Glomerular endothelial cell (primary cell): ENCODE data around the gene SLC25A43. TPM values are rescaled to one million over a fixed set of nuclear protein-coding genes. Genes with fewer than 3 reads are reported as not detected.
"Not testable (repeated sequence)": the region's sequence is repeated elsewhere in the genome, so short reads cannot be mapped to it uniquely, and the experiment has no call there.

Experiments
- DNase-seq: peaks from one replicate; pipeline ENCODE4 v3.0.0-alpha.2; 2011; ENCODE audit warnings: low read depth, low spot score; ENCODE audit errors: extremely low read depth
- total RNA-seq: library from RNA; depleted of rRNA; stranded (reverse); fragments of >200 nt; gene quantifications from 2 replicates; pipeline ENCODE4 v1.2.3, GENCODE V29; 2015

SLC25A43 gene
- total RNA-seq, 1 donor from 2014 or later = 24.4 TPM

DNA sequence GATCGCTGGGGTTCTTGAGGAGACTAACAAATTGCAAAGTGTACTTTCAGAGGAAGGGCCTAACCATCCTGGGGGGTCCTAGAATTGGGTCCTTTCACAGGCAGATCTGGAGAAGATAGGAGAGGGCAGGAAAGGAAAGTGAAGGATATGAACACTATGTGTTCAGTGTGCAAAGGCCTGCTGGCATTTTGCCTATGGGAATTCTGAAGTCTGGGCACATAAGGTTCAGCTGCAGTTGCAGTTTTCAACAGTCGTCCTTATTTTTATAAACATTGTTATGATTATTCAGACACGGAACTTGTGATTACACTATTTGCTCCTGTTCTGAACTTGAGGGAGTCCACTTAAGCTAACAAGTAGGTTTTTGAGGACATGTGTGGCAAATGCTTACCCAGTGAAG, 67.8 kb downstream of the SLC25A43 start:
- no peak for DNase-seq

DNA sequence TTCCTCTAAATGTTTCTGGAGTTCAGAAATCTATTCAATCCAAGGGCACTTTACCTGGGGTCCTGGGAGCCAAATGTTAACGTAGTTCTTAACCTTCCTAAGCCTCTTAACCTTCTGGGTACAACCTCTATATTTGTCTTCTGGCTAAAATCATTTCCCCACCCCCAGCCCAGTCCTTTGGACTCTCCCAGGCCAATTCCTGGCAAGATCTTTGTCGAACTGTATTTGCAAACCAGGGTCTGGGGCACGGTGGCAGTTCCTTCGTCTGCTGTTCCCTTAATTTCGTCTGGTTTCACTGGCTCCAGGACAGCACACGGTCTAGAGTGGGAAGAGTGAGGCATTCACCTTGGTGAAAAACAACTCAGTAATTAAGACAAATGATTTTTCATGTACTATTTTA, 68.3 kb downstream of the SLC25A43 start:
- DNase-seq = no peak

DNA sequence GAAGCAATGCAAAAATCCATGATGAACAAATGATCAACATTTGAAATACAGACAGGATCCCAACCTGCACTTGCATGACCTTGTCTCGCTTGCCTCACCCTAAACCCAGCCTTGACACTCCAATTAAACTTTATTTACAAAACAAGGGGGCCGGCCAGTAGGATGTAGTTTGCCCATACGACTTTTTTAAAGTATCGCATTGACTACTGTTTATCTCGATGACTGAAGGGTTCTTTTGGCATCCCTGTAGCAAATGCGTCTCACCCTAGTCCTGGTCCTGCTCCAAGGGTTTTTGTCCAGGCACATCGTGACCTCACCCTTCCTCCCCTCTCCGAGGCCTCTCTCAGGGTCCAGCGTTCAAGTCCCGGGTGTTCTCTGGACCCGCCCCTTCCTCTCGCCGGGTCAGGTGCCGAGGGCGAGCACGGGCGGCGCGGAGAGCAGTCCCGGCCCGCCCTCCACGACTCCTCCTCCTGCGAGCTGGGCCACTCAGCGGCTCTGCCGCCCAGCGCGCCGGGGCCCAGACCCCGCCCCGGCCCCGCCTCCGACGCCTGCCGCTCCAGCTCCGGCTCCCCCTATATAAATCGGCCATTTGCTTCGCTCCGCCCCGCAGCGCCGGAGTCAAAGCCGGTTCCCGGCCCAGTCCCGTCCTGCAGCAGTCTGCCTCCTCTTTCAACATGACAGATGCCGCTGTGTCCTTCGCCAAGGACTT, 68.9 kb downstream of the SLC25A43 start, which contains the start of gene SLC25A5:
Gene SLC25A5 (plus strand): TSS at position 603 of the 709 bp plus-strand sequence. CDS start 72 bp downstream, at position 675.
- DNase-seq = no peak

DNA sequence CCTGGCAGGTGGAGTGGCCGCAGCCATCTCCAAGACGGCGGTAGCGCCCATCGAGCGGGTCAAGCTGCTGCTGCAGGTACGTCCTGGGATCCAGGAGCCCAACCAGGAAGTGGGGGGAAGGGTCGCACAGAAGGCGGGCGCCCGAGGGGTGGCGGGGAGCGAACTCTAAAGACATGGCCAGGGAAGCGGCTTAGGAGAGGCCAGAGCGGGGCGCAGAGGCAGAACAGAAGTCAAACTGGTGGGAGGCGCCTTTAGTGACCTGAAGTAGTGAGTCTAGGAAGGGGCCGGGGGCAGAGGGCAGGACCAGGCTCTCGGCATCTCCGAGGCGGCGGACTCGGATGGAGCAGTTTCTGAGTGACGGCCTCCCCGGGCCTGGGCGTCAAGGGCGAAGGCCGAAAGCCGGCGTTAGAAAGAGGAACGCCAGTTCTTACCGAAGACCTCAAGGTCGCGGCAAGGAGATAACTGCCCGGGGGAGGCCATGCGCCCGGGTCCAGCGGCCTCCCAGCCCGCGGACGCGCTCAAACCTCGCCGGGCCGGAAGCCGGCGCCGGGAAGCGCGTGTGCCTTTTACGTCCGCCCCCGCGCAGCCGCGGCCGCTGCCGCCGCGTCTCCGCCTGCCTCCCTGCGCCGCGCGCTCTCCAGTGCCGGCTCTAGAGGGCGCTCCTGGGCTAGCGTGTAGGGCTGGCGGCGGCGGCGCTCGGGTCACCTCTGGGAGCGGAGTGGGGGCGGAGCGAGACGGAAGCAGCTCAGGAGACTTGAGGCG, 69.6 kb downstream of the SLC25A43 start:
- DNase-seq = no peak

DNA sequence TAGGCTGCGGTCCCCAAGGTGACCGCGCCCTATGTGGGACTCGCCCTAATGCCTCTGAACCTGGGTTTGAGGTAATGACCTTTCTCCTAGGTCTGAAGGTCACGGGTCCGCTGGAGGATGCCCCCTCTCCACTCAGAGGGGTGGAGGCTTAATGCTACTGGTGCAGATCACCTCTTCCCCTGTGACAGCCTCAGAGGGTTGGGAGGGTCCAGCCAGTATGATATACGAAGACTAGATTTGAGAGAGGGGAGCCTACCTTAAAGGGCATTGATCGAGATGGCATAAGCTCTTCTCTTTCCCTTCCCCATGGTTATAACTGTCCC, 70.1 kb downstream of the SLC25A43 start:
- no peak for DNase-seq

DNA sequence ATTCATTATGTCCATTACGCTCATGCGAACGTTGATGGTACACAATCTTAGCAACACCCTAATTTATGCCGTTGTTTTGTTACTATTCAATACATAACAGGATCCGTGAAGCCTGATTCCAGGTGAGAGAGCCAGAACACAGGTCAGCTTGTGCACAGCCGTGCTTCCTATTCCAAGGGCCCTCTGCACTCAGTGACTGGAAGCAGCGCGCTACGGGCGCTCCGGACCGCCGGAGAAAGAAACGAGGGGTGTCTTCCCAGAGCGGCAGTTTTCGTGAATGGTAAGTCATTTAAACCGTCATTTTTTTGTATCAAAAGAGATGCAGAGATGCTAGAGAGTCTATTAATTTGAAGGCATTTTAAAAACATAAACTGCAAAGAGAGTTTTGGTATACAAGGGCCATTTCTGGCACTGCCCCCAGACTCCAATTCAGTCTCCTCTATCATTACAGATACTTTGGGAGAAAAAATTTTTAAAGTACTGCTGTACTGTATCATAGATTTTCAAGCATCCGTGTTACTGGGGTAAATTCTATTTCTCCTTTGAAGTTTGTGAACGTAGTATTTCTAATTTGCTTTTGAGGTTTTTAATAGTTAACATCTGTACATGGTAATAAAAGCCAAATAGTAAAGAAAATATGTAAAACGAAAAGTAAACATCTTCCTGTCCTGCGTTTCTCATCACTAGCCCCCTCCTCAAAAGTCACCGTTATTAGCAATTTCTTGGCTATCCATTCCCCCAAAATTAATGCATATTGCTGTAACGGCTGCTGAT, 75.7 kb downstream of the SLC25A43 start:
- no peak for DNase-seq

DNA sequence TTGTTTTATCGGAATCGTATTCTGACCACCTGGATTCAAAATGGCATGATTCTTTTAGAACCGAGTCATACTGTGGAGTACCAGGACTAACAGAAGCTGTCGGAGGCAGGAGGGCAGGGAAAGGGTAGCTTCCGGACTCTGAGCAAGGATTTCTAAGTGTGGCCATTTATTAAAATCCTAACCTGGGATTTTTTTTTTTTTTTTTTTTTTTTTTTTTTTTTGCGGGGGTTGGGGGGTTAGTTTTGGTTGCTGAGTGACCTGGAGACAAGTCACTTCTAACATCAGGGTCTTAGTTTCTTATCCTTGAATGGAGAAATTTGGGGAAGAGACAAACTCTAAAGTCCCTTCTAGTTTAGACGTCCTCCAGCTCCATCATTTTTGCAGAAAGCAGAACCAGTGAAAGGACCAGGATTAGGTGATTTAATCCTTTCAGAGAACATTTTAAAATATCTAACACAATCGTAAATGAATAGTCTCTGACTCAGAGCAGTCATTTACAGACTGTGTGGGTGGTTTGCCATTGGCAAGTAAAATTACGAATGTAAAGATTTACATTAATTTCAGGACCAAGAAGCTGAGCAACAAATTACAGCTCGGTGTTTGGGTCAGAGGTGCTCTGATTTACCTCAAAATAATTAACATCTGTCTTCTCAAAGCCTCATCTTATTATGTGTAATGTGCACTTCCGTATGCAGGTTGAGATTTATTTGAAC, 76.4 kb downstream of the SLC25A43 start:
- DNase-seq = no peak

DNA sequence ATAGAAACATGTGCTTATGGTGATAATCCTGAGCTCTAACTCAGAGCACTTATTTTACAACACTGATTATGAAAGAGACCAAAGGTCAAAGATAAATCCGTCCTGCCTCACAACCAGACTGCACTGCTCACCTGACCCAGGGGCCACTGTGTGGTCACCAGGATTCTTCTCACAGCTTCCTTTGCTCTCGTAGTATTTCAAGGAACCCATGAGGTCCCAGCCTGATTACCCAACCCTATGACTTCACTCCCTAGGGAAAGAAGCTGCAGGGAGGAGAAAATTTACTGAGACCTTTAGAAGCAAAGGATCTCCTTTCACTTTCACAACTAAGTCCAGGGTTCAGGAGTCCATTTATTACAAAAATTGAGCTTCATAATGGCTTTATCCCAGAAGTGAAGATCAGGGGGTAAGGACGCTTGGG, 78.7 kb downstream of the SLC25A43 start:
- DNase-seq = no peak

DNA sequence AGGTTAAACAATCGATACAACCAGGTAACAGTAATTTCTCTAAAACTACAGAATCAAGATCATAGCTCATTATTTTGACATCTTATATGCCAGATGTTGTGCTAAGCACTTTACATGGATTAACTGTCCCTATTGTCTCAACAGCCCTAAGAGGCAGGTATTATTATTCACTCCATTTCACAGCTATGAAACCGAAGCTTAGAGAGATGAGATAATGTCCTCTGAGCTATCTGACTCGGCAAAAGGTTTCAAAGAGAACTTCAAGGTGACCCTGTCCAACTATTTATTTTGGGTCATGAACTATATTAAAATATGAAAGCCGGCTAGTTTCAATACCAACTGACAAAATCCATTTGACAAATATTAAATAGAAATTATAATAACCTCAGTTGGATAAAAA, 79.4 kb downstream of the SLC25A43 start:
- DNase-seq = no peak

DNA sequence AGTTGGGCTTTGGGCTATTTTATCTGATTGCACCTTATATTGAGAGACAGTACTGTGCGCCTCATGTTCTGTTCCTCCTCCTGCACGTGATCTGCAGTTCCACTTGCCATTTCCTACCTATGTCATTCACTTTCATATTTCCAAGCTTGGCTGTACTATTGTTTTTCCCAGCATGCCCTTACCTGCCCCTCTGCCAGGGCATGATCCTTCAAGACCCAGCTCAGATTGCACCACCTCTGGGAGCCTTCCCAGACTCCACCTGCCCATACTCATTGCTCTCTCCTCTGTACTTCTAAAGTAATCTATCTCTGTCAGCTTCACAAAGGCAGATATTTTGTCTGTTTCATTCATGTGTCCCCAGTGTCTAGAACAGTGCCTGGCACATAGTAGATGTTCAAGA, 80.7 kb downstream of the SLC25A43 start:
- DNase-seq = no peak

DNA sequence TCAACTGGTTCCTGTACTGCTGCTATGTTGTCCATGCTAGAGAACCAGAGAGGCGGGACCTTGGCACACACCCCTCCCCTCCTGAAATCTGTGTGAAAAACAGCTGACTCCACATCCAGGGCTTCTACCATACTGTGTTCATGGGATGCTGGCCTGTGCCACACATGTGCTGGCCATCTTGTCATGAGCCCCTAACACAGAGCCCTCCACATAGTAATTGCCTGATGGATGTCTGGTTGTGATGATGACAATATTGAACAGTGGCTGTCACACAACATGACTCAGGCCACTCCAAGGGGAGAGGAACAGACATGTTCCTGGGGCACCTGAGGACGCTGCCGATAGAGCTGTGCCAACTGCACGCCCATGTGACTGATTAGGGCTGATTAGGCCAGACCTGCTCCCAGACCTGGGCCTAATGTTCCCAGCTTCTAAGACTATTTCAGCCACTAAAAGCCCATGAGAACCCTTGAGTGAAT, 82.2 kb downstream of the SLC25A43 start:
- DNase-seq = no peak

DNA sequence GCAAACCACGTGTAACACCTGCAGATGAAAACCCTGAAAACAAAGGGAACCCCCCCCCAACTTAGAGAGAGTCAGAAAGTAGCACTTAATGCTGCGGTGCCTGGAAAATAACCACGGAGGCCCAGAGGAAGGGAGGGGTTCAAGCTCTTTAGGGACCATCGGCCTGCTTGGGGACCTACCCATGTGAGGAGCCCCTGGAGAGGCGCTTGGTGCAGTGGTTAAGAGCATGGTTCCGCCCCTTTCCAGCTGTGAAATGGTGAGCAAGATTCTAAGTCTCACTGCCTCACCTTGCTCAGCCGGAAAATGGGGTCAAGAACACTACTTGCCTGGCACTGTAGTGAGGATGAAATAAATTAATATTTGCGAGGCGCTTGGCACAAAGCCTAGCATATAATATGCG, 82.9 kb downstream of the SLC25A43 start:
- DNase-seq = no peak

DNA sequence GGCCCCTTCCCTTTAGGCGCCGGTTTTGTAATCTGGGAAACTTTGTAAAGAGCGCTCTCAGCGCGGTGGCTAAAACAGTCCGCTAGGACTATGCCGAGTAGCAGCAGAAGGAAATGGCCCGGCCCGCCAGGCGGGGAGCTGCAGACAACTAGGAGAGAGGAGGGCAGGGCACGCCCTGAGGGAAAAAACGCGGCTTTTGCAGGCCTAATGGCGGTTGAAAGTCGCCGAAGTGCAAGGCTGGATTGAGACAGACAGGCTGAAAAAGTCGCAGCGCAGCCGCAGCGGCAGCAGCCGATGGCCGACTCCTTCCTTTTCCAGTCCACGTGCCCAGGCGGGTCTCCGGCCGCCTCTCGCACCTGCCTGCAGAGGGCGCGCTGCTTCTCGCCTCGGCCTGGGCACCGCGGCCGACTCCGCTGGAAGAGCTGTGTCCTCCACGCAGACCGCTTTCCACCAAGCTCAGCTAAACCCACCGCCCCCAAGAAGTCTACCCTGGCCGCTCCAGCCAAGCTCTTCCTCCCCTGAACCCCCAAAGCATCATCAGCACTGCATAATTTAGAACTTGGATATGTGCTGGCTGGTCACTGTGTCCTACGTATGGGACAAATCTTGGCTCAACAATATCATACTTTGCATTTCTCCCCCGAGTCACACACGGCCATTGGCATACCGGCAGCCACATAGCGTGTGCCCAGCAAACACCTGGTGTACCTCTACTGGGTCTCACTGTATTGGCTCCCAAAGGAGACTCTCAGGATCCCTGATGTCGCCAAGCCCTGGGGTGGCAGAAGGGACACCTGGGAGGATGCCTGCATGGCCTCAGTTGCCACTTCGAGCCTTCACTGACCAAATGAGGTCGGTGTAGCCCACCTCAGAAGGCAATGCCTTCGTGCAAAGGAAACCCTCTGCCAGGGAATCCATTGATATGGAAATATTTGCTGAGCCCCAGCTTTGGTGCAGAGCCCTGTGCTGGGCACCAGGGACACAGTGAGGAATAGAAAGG, 83.6 kb downstream of the SLC25A43 start:
- no peak for DNase-seq

DNA sequence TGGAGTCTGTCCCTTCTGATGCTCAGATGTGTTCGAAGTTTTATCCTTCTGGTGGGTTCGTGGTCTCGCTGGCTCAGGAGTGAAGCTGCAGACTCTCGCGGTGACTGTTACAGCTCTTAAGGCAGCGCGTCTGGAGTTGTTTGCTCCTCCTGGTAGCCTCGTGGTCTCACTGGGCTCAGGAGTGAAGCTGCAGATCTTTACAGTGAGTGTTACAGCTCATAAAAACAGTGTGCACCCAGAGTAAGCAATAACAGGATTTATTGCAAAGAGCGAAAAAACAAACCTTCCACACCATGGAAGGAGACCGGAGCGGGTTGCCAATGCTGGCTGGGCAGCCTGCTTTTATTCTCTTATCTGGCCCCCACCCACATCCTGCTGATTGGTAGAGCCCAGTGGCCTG, 87.6 kb downstream of the SLC25A43 start:
- no peak for DNase-seq

DNA sequence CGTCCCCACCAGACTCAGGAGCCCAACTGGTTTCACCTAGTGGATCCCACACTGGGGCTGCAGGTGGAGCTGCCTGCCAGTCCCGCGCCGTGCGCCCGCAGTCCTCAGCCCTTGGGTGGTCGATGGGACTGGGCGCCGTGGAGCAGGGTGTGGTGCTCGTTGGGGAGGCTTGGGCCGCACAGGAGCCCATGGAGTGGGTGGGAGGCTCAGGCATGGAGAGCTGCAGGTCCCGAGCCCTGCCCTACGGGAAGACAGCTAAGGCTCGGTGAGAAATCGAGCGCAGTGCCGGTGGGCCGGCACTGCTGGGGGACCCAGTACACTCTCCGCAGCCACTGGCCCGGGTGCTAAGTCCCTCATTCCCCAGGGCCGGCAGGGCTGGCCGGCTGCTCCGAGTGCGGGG, 88.6 kb downstream of the SLC25A43 start:
- DNase-seq = not testable (repeated sequence)

DNA sequence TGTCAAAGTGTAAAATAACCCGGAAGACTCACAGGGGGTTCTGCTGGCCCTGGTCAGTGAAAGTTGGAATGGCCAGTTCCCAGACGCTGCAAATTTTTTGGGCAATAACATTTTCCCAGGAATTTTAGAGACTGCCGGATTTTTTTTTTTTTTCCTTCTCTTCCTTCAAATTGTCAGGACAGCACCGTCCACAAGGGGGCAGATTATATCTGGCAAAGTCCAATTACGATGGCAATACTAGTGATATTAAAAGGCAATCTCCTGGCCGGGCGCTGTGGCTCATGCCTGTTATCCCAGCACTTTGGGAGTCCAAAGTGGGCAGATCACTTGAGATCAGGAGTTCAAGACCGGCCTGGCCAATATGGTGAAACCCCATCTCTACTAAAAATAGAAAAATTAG, 89.6 kb downstream of the SLC25A43 start:
- no peak for DNase-seq

DNA sequence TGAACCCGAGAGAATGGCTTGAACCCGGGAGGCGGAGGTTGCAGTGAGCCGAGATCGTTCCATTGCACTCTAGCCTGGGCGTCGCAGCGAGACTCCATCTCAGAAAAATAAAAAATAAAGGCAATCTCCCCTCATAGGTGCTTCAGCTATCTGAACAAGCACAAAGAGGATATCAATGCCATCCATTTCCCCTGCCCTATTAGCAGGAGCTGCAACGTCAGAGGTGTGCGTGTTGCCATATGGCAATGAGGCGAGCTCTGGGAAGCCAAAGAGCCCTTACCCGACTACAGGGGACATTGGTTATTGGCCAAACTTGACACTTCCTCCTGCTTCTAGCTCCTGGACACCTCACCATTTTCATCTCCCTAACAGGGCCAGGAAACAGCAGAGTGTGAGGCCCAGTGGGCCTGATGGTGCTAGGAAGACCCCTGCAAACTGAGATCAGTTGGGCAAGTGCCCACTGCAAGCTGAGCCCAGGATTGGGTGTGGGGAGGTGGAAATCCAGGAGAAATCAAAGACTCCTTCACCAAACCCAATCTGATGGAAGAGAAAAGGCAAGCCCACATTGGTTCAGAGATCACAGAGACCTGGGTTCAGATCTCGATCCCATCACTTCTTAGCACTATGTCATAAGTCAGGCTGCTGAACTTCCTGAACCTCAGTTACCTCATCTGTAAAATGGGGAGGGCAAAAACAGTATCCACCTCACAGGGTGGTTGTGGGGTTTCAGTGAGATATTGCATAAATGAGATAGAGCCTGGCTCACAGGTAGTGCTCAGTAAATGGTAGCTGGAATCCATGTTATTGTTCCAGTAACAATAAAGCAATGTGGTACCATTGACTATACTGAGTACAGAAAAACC, 90.3 kb downstream of the SLC25A43 start:
- DNase-seq = no peak

DNA sequence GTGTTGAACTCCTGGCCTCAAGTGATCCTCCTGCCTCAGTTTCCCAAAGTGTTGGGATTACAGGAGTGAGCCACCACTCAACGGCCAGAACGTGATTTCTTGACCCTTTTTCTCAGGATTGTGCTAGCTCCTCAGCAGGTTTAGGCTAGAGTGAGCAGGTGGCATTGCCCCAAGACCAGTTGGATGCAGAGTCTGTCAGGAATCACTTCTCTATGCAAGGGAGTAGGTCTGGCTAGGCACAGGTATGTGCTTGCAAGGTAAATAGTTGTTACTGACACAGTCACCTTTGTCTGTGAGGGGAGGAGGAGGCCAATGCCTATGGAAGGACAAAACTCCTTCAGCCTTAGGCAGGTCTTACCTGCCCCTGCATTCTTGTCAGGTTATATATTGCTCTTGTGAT, 93.3 kb downstream of the SLC25A43 start:
- DNase-seq = no peak
